Esophagus muscularis mucosa (tissue), 4 donors: ENCODE results near the gene CDHR3. TPM values are rescaled to one million over a fixed set of nuclear protein-coding genes. Genes with fewer than 3 reads are reported as not detected.

ENCODE experiments used
- DNase-seq: peaks from one replicate; pipeline ENCODE4 v3.0.0-alpha.2; 2017; ENCODE audit errors: extremely low spot score
- H3K27ac ChIP-seq, 4 donors: fragments of 200-600 bp; sonication (generic); replicated peaks in 1 of 4; 1 replicate in 3 of 4; 2 replicates in 1 of 4; pipeline ENCODE4 v1.5.1; 2016 to 2019; ENCODE audit warnings: mild to moderate bottlenecking in 1 of 4
- H3K27me3 ChIP-seq, 4 donors: fragments of 200-600 bp; sonication (generic); one replicate each; pipeline versions ENCODE4 v1.5.1 to v1.6.0; 2016 to 2019
- H3K36me3 ChIP-seq, 4 donors: fragments of 200-600 bp; sonication (generic); one replicate each; pipeline ENCODE4 v1.5.1; 2016 to 2019
- H3K4me1 ChIP-seq, 4 donors: fragments of 200-600 bp; sonication (generic); one replicate each; pipeline ENCODE4 v1.5.1; 2016 to 2019
- H3K4me3 ChIP-seq, 4 donors: fragments of 200-600 bp; sonication (generic); 1 replicate in 2 of 4; 2 replicates in 2 of 4; pipeline ENCODE4 v1.5.1; 2016 to 2019; ENCODE audit warnings: mild to moderate bottlenecking in 4 of 4, moderate library complexity in 1 of 4
- H3K9me3 ChIP-seq, 4 donors: fragments of 200-600 bp; sonication (generic); 1 replicate in 3 of 4; 2 replicates in 1 of 4; pipeline ENCODE4 v1.5.1; 2016 to 2019
- EP300 ChIP-seq: sonication (generic); formaldehyde crosslinking; IDR thresholded peaks from one replicate; pipeline ENCODE4 v1.6.1; 2017; ENCODE audit warnings: antibody characterized with exemption
- POLR2A ChIP-seq: fragments of 450-650 bp; IDR thresholded peaks from one replicate; pipeline ENCODE4 v1.6.1; 2017; ENCODE audit warnings: antibody characterized with exemption, moderate library complexity, mild to moderate bottlenecking, low read depth
- POLR2AphosphoS5 ChIP-seq, 2 donors: sonication (generic); formaldehyde crosslinking; IDR thresholded peaks; one replicate each; pipeline ENCODE4 v1.6.1; 2017; ENCODE audit warnings: antibody characterized with exemption in 2 of 2
- WGBS: methylation state at CpG from one replicate; pipeline ENCODE4 v1.1.5; 2018; 5-methylcytosine and 5-hydroxymethylcytosine counted together
- intact Hi-C: fragments of 100-400 bp; cut with DNase I; formaldehyde crosslinking; loops from one replicate; pipeline ENCODE4 v1.15.1; 2023
- total RNA-seq, 4 donors: library from RNA; depleted of rRNA; stranded (reverse); fragments of >200 nt; gene quantifications; one replicate each; pipeline versions ENCODE4 v1.1.0 to v1.2.1, GENCODE V29; 2016
- TF ChIP-seq, protein P1 (sequence below), 3 experiments: fragments of 200-600 bp in 2 of 3; fragments of 450-650 bp in 1 of 3; sonication (generic) in 2 of 3; IDR thresholded peaks; one replicate each; pipeline ENCODE4 v1.5.1; 2017 to 2019; ENCODE audit warnings: antibody characterized with exemption in 3 of 3, mild to moderate bottlenecking in 2 of 3, moderate library complexity in 1 of 3

CDHR3 gene
- total RNA-seq, 4 donors from 2014 or later, result 7.8 to 41.1 (median 21.2) TPM

DNA sequence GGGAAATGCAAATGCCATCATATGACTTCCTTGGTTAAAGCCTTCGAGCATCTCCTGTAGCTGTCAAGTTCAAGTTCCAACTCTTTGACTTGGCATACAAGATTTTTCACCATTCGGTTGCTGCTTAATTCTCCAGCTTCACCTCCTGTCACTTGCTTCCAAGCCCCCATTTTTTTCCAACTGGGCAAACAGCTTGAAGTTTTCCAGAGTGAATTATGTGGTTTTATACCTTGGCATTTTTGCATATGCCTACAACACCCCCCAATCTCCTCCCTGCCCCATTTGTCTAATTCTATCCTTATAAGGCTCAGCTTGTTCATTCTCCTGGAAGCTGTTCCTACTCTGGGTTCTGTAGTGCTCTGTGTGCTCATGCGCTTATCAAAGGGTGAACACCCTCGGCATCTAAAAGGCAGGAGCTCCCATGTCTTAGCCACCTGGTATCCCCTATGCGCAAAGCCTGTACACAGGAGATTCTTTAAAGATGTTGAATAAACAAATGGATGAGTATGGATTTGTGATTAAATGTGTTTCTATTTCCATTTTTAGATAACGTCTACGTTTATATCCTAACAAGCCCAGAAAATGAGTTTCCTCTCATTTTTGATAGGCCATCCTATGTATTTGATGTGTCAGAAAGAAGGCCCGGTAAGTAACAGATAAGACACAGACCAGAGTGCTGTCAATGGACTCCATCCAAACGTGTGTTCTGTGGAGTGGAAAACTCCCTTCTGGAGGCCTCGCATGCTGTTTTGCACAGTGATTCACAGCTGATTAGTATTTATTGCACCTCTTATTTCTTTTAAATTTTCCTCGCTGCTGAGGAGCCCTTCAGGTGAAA, 52.5 kb downstream of the CDHR3 start:
- intact Hi-C loops, result no loop called here
- peaks cover 0 to 49% (median 41%) of the 10 kb centered on the region in 4 donors for H3K4me1 ChIP-seq
- H3K4me3 ChIP-seq, result no peak overlapping the region
- no peak for TF ChIP-seq EP300
- TF ChIP-seq, protein P1, sequence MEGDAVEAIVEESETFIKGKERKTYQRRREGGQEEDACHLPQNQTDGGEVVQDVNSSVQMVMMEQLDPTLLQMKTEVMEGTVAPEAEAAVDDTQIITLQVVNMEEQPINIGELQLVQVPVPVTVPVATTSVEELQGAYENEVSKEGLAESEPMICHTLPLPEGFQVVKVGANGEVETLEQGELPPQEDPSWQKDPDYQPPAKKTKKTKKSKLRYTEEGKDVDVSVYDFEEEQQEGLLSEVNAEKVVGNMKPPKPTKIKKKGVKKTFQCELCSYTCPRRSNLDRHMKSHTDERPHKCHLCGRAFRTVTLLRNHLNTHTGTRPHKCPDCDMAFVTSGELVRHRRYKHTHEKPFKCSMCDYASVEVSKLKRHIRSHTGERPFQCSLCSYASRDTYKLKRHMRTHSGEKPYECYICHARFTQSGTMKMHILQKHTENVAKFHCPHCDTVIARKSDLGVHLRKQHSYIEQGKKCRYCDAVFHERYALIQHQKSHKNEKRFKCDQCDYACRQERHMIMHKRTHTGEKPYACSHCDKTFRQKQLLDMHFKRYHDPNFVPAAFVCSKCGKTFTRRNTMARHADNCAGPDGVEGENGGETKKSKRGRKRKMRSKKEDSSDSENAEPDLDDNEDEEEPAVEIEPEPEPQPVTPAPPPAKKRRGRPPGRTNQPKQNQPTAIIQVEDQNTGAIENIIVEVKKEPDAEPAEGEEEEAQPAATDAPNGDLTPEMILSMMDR (IDR thresholded peaks at IDR 0.05), result no peak
- no peak for TF ChIP-seq POLR2AphosphoS5 (IDR thresholded peaks at IDR 0.05)
- no peak for TF ChIP-seq POLR2A
- no peaks in the 10 kb centered on the region for H3K27me3 ChIP-seq
- H3K9me3 ChIP-seq, result no peaks in the 10 kb centered on the region
- 66% methylated on average over 11 of the region's 11 CpGs for WGBS
- no peak for DNase-seq
- no peaks in the 10 kb centered on the region for H3K36me3 ChIP-seq
- peak overlapping the region in 2 of 4 donors; percentile 0 to 23 for H3K27ac ChIP-seq

DNA sequence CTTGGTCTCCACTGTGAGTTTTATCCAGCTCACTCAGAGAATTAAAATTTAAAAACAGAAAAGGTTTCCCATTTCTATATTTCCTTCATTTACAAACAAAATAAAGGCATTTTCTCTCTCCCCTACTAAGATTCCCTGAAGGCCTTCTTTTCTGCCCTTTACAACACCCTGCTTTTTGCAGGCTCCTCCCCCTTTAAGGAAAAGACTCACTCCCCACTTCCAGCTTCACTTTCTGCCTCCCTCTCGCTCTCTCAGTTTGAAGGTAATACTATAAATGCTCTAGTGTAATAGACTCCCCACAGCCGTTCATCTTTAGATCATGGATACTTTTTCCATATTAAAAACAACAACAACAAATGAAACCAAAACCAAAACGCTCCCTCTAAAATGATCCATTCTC, 53.3 kb downstream of the CDHR3 start:
- Histone ChIP-seq H3K4me3 (no peak overlapping the region), H3K27ac (peak overlapping the region in 1 of 4 donors; percentile 0), H3K27me3 (no peaks in the 10 kb centered on the region), H3K36me3 (no peaks in the 10 kb centered on the region), H3K9me3 (no peaks in the 10 kb centered on the region), H3K4me1 (peaks cover 2 to 49% (median 43%) of the 10 kb centered on the region in 4 donors)
- 60% methylated on average over 3 of the region's 3 CpGs for WGBS
- TF ChIP-seq, protein P1 (IDR thresholded peaks at IDR 0.05), result no peak
- TF ChIP-seq POLR2AphosphoS5 (IDR thresholded peaks at IDR 0.05) (no peak), EP300 (no peak), POLR2A (no peak)
- intact Hi-C loops, result no loop called here
- no peak for DNase-seq

DNA sequence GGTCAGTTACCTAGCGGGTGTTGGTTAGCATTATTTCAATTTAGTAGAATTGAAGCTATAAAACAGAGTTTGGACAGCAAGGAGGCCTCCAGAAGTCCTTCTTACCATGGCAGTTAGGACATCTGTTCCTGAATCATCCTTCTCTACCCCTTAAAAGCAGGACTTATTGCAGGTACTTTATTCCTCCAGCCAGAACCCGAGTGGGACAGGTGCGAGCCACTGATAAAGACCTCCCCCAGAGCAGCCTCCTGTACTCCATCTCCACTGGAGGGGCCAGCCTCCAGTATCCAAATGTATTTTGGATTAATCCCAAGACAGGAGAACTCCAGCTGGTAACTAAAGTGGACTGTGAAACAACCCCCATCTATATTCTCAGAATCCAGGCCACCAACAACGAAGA, 54.6 kb downstream of the CDHR3 start:
- Histone ChIP-seq H3K4me1 (peaks cover 3 to 43% (median 40%) of the 10 kb centered on the region in 4 donors), H3K27me3 (no peaks in the 10 kb centered on the region), H3K36me3 (no peaks in the 10 kb centered on the region), H3K9me3 (no peaks in the 10 kb centered on the region), H3K27ac (no peak overlapping the region), H3K4me3 (no peak overlapping the region)
- DNase-seq, result no peak
- intact Hi-C loops, result no loop called here
- TF ChIP-seq POLR2AphosphoS5 (IDR thresholded peaks at IDR 0.05), result no peak
- TF ChIP-seq EP300, result no peak
- TF ChIP-seq POLR2A, result no peak
- TF ChIP-seq, protein P1 (IDR thresholded peaks at IDR 0.05), result no peak
- 96% methylated on average over 4 of the region's 4 CpGs for WGBS

DNA sequence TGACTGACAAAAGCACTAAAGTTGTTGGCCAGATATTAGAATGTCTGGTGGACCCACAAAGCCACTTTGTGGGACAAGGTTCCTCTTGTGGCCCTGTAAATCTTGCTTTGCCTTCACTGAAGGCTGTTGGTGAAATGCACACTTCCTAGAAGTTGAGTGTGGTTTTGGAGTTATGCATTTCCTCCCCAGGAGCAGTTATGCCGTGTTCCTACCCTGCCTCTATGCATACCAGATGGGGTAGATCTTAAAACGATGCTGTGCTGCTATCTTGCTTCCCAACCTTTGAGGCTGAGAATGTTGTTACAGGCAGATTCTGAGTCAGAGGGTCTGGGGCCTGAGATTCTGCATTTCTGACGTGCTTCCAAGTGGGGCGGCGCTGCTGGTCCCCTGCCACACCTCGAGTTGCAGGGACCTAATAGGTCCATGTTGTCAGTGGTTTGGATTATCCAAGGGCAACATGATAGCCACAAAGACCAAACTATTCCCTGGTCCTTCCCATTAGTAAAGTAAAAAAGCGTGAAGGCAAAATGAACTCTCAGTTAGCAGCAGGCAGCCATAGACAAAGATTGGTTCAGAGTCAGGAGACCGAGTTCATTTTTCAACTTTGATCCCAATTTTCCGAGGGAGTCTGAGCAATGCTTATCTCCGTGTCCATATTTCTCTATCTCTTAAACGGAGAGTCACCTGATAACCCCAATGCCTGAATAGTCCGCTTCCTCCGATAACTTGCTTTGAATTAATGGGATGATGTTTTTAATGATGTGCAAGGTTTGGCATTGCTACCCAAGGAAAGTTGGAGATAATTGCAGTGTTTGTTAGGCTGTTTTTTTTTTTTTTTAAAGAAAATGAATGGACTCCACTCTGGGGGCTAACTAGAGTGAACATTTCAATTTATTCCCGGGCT, 55.8 kb downstream of the CDHR3 start:
- 92% methylated on average over 14 of the region's 14 CpGs for WGBS
- Histone ChIP-seq H3K9me3 (no peaks in the 10 kb centered on the region), H3K4me1 (peaks cover 3 to 32% (median 30%) of the 10 kb centered on the region in 4 donors), H3K36me3 (no peaks in the 10 kb centered on the region), H3K27ac (no peak overlapping the region), H3K27me3 (no peaks in the 10 kb centered on the region), H3K4me3 (no peak overlapping the region)
- no peak for TF ChIP-seq POLR2A
- no peak for TF ChIP-seq EP300
- TF ChIP-seq, protein P1 (IDR thresholded peaks at IDR 0.05), result no peak
- TF ChIP-seq POLR2AphosphoS5 (IDR thresholded peaks at IDR 0.05), result no peak
- DNase-seq, result no peak
- intact Hi-C loops, result no loop called here
